ENCODE measurements around the gene ATG4C.
A peak's percentile ranks its signal among the peaks of the same experiment; 100 is the strongest.
"Not testable (repeated sequence)": the region's sequence is repeated elsewhere in the genome, so short reads cannot be mapped to it uniquely, and the experiment has no call there.

Gene ATG4C

GRCh38 chr1:62774971-62775595 is 8.8 kb upstream of the ATG4C start:
- DNase-seq, result no peak

- no peak for DNase-seq
Measured at GRCh38 chr1:62778208-62778607, 5.7 kb upstream of the ATG4C start.

GRCh38 chr1:62781841-62782543 is 1.9 kb upstream of the ATG4C start:
- no peak for DNase-seq

GRCh38 chr1:62782544-62783212 is 1.3 kb upstream of the ATG4C start:
- DNase-seq, result not testable (repeated sequence)

- peak in 1 of 14 donors; percentile 72 for DNase-seq
Measured at GRCh38 chr1:62784509-62785365, 805 bp downstream of the ATG4C start.

GRCh38 chr1:62790716-62791115 is 6.8 kb downstream of the ATG4C start:
- DNase-seq, result no peak

- DNase-seq, result no peak
Measured at GRCh38 chr1:62794053-62794452, 10.1 kb downstream of the ATG4C start.

GRCh38 chr1:62796221-62796620 is 12.3 kb downstream of the ATG4C start:
- no peak for DNase-seq

- DNase-seq, result no peak
Measured at GRCh38 chr1:62799688-62800087, 15.8 kb downstream of the ATG4C start.

GRCh38 chr1:62800281-62800680 is 16.3 kb downstream of the ATG4C start:
- DNase-seq, result no peak

GRCh38 chr1:62800825-62801306 is 16.9 kb downstream of the ATG4C start:
- DNase-seq, result no peak

- DNase-seq, result no peak
Measured at GRCh38 chr1:62809788-62810187, 25.9 kb downstream of the ATG4C start.

- DNase-seq, result no peak
Measured at GRCh38 chr1:62810420-62811274, 26.7 kb downstream of the ATG4C start.

GRCh38 chr1:62823556-62823955 is 39.6 kb downstream of the ATG4C start:
- DNase-seq, result no peak

- DNase-seq, result no peak
Measured at GRCh38 chr1:62826901-62827300, 43.0 kb downstream of the ATG4C start.

- DNase-seq, result not testable (repeated sequence)
Measured at GRCh38 chr1:62827786-62828185, 43.9 kb downstream of the ATG4C start.

GRCh38 chr1:62832276-62832675 is 48.3 kb downstream of the ATG4C start:
- DNase-seq, result peak in 4 of 14 donors; percentile 6 to 22 (median 11)

GRCh38 chr1:62833529-62833928 is 49.6 kb downstream of the ATG4C start:
- DNase-seq, result no peak

GRCh38 chr1:62834400-62834961 is 50.5 kb downstream of the ATG4C start:
- DNase-seq, result no peak

GRCh38 chr1:62836856-62837540 is 53.1 kb downstream of the ATG4C start:
- DNase-seq, result no peak

- DNase-seq, result no peak
Measured at GRCh38 chr1:62840555-62840954, 56.6 kb downstream of the ATG4C start.

All from C1 segment of cervical spinal cord (tissue), 14 donors.